HG02759 (cell line): ENCODE data around the gene VWCE.

ENCODE experiments used
- ATAC-seq: cut with Tn5 transposase; IDR thresholded peaks from one replicate; pipeline ENCODE4 v1.9.1; 2021; ENCODE audit warnings: mild to moderate bottlenecking, moderate library complexity; ENCODE audit not compliant: unreplicated experiment

The VWCE gene, protein sequence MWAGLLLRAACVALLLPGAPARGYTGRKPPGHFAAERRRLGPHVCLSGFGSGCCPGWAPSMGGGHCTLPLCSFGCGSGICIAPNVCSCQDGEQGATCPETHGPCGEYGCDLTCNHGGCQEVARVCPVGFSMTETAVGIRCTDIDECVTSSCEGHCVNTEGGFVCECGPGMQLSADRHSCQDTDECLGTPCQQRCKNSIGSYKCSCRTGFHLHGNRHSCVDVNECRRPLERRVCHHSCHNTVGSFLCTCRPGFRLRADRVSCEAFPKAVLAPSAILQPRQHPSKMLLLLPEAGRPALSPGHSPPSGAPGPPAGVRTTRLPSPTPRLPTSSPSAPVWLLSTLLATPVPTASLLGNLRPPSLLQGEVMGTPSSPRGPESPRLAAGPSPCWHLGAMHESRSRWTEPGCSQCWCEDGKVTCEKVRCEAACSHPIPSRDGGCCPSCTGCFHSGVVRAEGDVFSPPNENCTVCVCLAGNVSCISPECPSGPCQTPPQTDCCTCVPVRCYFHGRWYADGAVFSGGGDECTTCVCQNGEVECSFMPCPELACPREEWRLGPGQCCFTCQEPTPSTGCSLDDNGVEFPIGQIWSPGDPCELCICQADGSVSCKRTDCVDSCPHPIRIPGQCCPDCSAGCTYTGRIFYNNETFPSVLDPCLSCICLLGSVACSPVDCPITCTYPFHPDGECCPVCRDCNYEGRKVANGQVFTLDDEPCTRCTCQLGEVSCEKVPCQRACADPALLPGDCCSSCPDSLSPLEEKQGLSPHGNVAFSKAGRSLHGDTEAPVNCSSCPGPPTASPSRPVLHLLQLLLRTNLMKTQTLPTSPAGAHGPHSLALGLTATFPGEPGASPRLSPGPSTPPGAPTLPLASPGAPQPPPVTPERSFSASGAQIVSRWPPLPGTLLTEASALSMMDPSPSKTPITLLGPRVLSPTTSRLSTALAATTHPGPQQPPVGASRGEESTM

DNA sequence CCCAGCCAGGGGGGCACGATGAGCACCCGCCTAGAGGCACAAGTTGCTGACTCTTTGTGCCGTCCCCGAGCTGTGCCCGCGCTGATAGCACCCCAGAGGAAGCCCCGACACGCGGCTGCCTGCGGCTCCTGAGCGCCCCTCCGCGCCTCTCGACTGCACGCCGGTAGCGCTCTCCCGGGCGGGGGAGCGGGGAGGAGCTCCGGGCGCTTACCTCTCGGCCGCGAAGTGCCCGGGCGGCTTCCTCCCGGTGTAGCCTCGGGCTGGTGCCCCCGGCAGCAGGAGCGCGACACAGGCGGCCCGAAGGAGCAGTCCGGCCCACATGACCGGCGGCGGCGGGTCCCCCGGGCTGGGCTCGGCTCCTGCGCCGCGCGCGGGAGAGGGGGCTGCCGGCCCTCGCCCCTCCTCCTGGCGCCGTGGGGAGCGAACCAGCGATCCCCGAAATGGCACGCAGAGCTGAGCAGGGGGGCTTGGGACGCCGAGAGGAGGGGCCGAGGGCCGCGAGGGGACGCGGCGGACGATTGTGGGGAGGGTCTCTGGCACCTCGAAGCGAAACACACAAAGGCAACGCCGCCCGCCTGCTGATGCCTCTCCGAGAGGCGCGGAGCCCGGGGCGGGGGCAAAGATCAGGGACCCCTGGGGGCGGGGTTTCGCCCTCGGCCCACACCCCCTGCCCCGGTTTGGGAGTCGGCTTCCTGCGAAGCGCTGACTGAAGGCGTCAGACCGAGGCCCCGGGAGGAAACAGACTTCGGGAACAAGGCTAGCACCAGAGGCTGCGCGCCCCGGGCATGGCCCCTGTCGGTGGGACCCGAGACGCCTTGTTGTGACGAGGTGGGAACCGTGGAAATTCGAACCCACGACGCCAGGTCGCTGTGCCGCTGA, at the start of gene VWCE:
TSS of gene VWCE (minus strand) at position 600 of the 879 bp plus-strand sequence. CDS start at position 321, 279 bp downstream.
- peak; percentile 77 for ATAC-seq

DNA sequence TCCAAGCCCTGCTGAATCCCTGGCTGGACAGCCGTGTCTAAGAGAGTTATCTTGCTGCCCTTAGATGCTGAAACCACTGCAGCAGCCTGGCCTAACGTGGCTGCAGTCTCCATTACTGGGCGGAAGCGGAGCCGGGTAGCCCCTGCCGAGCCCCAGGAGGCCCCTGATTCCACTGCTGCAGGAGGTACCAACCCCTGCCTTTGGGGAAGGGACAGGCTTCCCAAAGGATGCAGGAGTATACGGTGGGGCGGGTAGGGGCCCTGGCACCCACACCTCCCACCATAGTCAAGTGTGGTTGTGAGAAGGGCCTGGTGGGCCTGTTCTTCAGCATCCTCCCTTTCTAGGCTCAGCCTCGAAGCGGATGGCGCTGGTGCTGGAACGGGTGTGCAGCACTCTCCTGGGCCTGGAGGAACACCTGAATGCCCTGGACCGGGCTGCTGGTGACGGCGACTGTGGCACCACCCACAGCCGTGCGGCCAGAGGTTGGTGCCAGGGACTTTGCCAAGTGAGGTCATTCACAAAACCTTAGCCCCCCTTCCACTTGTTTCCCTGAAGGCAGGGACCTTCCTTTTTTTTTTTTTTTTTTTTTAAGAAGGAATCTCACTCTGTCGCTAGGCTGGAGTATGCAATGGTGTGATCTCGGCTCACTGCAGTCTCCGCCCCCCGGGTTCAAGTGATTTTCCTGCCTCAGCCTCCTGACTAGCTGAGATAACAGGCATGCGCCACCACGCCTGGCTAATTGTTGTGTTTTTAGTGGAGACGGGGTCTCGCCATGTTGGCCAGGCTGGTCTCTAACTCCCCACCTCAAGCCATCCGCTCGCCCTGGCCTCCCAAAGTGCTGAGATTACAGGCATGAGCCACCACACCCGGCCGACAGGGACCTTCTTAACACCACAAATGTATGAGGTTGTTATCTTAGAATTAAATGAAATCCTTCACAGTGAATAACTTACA, 49.0 kb upstream of the VWCE start:
- ATAC-seq = no peak

DNA sequence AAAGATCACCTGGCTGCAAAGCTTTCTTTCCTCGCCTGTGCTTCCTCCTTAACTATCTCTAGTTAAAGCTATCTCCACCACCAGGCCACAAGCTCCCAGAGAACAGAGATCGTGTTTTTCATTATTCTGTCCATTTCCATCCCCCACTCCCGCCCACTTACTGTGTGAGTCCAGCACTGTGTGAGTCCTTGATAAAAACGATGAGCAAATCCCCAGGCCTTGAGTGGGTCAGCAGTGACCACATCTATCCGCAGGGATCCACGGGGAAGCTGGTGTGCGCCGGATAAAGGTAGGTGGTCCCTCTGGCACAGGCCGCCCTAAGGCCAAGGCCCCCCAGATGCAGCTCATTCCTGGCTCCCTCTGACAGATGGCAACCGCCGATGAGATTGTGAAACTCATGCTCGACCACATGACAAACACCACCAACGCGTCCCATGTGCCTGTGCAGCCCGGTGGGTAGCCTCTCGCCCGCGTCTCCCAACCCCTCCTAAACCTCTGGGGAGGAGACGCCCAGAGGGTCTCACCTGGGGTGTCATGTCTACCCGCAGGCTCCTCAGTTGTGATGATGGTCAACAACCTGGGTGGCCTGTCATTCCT, 47.2 kb upstream of the VWCE start:
- no peak for ATAC-seq

DNA sequence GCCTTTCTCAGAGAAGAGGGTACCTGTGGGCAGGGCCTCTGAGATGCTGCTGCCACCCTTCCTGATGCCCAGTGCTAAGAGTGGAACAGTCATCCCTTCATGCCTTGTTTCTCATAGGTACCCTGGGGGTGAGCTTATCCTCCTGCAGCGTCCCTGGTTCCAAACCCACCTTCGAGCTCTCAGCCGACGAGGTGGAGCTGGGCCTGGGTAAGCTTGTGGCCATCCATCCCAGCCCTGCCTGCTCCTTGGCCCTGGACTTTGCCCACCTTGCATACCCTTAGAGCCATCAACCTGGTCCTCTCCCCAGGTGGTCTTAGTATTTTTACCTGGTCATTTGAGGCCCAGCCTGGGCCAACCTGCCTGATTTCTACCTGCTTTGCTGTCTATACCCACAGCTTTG, 46.6 kb upstream of the VWCE start:
- no peak for ATAC-seq

DNA sequence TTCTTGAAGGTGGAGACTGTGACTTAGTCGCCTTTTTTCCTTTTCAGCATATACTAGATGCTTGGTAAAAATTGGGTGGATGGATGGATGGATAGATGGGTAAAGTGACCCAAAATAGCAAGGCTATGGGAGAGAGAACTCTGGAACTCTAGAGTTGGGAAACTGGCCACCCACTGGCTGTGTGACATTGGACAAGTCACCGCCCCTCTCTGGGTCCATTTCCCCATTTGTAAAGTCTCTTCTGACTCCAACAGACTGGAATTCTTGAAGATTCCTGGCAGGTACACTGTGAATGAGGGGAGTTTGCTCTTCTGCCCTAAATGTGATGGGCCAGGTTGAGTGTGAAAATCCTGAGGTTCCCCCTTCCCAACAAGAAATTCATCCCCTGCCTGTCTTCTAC, 45.9 kb upstream of the VWCE start:
- ATAC-seq = no peak

DNA sequence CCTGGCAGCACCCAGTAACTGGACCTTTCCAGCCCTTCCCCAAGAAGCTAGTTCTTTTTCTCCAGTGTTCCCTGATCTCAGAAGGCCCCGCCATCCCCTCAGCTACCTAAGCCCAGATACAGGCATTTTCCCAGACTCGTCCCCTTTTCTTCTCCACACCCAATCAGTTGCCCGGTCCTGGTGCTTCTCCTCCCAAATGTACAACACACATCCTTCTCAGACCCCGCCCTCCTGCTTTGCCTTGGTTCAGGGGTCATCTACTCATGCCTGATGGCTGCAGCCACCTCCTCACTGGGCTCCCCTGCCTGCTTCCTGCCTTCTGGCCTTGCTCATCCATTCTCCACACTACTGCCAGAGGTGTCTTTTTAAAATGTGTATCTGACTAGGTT, 44.4 kb upstream of the VWCE start:
- no peak for ATAC-seq

DNA sequence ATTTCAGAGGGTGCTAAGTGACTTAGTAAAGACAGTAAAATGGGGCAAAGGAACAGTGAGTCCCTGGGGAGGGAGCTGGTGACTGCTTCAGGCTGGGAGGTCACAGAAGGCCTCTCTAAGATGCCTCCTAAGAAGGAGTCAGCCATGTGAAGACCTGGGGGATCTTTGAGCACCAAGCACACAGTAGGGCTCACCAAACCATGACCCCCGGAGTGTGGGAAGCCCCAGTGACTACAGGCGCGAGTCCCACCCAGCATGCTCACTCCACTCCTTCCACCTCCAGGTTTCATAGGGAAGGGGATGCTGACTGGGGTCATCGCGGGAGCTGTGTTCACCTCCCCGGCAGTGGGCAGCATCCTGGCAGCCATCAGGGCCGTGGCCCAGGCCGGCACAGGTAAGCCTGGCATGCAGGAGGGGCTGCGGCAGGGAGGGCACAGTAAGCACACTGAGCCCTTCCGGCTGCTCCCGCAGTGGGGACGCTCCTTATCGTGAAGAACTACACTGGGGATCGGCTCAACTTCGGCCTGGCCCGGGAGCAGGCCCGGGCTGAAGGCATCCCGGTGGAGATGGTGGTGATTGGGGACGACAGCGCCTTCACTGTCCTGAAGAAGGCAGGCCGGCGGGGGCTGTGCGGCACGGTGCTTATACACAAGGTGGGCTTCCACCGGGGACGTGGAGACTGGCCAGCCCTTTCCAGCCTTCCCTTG, 43.8 kb upstream of the VWCE start:
- ATAC-seq = no peak

DNA sequence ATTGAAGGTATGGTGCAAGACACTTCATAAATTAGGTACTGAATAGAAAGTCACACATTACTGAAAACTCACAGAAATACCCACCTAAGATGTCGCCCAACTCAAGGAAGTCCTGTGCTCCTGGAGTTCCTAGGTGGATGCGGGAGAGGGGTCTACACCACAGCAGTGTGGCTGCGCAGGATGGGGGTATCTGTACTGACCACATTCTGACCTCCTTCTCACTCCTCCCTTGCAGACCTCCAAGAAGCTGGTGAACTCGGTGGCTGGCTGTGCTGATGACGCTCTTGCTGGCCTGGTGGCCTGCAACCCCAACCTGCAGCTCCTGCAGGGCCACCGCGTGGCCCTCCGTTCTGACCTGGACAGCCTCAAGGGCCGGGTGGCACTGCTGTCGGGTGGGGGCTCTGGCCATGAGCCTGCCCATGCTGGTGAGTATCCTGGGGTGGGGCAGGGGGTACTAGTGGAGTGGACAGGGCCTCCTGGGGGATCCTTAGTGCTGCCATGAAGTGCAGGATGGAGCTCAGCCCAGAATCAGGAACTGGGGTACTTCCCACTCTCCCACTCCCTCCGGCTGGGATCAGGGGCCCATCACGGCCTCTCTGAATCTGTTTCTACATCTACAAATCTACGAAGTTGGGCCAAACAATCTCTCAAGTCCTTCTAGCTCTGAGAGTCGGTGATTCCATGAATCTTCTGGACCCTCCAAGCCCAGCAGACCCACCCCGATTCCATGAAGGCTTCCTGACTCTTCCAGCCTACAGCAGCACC, 42.8 kb upstream of the VWCE start:
- ATAC-seq = no peak

DNA sequence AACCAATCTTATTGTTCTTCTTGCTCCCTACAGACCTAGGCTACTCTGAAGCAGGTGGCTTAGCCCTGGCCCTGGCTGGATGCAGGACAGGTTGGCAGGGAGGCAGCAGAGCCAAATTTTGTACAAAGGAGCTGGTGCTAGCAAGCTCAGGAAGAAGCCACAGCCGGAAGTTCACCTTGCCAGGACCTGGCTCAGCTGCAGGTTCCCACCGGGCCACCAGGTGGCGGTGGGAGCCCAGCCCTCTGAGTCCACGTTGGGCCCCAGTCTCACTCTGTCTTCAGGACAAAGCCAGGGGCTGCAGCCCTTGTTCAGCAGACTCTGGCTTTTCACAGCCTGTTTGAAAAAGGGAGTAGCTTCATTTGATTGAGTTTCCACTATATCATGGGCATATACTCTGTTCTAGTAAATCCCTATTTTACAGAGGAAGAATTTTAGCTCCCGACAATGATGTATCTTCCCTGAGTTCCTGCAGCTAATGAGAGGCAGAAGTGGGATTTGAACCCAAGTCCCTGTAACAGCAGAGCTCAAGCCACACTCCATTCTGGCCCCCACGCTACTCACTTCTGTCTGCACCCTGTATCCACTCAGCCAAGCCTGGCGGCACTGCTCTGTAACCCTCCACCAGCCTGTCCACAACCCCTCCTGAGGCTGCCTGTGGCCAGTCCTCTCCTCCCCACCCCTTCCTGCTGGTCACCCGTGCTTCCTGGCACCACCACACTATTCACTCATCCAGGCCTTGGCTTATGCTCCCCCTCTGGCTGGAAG, 41.2 kb upstream of the VWCE start:
- peak; percentile 53 for ATAC-seq

DNA sequence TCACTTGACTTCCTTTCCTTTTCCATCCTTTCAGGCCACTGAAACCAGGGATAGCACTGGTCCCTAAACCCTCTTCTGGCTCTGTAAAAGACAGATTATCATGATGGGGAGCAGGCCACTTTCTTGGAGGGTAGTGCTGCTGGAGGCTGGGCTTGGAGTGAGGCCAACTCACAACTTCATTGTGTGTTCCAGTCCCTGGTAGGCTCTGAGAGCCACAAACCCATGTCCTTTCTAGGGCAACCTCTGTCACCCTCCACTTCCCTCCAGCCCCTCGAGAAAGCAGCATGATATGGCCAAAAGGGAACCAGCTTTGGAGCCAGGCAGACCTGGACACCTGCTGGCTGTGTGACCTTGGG, 40.2 kb upstream of the VWCE start:
- ATAC-seq = no peak

DNA sequence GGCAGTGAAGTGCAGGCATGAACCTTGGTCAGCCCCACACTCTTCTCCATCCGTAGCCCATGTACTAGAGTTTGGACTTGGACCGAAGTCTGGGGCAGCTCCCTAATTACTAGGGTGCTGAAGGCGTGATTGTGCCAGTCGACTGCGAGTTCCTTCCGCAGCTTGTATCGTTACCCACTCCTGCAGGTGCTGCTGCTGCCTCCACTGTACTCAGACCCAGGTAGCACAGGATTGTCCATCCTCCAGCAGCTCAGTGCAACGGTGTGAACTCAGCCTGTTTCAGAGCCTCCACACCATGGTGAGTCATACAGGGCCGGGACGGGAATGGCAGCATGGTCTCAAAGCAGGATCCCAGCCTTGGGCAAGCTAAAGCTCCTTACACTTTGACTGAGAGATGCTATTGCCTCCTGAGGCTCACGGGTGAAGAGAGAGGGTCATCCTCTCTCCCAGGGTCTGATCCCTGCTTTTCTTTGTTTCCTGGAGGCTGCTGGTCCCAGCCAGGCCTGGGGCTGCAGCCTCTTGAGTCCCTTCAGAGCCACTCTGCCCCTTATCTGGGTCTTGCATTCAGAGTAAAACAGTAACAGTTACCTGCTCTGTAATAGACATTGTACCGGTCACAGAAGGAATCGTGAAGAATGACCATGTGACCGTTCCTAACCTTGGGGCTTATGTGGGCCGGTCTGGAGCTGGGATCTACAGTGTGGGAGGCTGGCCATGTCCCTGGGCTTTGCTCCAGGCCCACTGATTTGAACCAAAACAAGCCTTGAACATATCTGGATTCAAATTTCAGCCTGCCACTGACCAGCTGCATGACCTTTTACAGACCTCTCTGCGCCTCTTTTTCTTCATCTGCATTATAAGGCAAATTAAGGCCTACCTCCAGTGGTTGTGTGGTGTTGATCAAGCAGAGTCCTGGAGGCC, 39.6 kb upstream of the VWCE start:
- ATAC-seq = no peak

DNA sequence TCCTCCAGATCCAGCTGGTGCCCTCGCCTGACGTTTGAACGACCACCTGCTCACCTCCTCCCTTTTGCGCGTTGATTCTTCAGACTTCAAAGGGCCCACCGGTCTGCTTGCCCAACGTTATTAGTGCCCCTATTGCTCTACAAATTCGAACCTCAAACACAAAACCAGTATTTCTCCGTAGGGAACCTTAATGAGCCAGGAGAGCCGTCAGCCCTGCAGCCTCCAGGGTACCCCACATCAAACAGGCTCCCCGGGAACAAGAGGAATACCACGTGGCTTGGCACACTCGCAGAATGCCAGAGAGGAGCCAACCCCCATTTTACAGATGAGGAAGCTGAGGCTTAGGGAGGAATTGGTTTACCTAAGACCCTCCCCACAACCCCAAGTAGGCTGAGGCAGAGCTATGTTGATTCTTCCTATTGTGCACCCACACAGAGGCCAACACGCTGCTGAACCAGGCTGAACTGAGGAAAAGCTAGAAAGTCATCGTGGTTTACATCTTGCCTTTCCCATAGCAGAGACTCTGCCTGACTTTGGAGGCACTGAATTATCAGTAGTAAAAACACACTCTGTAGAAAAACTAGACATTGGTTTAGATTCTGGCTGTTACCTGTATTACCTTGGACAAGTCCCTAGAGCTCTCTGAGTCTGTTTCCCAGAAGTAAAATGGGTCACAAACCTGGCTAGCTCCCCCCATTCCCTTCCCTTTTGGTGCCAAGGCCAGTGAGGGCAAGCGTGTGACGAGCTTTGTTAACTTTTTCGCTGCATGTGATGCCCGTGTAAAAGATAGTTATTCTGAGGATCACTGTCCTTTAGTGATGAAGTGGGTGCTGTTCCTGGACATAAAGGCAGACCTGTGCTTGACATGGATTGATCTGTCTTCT, 38.7 kb upstream of the VWCE start:
- ATAC-seq = peak; percentile 7

DNA sequence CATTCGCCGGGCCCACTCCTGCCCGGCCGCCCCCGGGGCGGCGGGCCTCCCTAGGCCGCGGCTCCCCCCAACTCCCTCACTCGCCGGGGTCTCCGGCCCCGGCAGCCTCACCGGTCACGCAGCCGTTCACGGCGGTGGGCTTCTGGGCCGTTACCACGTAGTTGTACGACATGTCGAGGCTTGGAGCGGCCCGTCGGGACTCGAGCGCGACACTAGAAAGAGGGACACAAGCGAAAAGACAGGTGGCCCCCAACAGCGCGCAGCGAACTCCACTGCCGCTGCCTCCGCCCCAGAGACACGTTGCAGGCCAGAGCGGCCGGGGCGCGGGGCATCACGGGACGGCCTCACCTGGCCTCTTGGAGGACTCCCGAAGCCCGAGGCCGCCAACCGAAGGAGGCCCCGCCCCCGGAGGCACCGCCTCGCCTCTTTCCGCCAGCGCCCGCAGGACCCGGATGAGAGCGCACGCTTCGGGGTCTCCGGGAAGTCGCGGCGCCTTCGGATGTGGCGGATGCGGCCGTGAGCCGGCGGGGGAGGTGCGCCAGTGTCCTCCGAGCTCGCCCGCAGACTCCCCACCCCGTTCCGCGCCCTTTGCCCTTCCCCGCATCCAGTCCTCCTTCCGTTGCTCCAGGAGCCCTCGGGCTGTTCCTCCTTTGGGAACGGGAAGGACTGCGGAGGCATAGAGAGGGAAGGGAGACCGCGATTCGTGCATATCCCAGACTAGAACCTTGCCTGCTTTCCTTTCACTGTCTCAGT, 37.9 kb upstream of the VWCE start, which contains the start of the genes DDB1 and TKFC:
TSS of gene DDB1 (minus strand) at position 309 of the 753 bp plus-strand sequence. CDS start at position 172, 137 bp downstream.
TSS of gene TKFC (plus strand) at position 432 of the 753 bp plus-strand sequence. CDS start 1,501 bp downstream, outside the sequence.
- ATAC-seq = peak; percentile 91

DNA sequence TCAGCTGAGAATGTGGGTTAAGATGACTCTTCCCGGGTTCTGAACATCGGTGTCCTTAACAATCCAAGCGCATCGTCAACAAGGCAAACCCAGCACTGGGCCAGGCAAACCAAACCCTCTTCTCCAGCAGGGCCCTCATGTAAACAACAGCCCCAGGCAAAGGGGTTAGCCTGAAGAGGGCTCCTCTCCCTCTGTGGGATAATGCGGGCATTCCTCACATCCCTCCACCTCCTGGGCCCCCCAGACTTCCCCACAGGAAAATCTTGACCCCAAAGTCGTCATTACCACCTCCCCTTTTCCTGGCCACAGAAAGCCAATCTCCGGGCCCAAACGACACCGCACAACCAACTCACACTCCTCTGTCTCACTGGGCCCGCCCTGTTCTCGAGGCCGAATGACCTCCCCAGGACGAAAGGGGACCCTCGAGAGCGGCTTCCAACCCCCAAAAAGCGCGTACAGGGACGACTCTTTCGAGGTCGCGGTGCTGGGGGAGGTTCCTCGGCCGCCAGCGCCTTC, 37.2 kb upstream of the VWCE start:
- peak; percentile 3 for ATAC-seq
